Esophagus squamous epithelium (tissue), 5 donors: ENCODE results near the gene KRT35. TPM values are rescaled to one million over a fixed set of nuclear protein-coding genes. Genes with fewer than 3 reads are reported as not detected.

Experiments used
- DNase-seq: peaks from one replicate; lab custom pipeline; 2025; lab: John Stamatoyannopoulos, UW
- H3K27ac ChIP-seq, 4 donors: fragments of 200-600 bp; sonication (generic); one replicate each; pipeline ENCODE4 v1.5.1; 2016 to 2019; ENCODE audit warnings: mild to moderate bottlenecking in 1 of 4
- H3K27me3 ChIP-seq, 4 donors: fragments of 200-600 bp; sonication (generic); 1 replicate in 3 of 4; 2 replicates in 1 of 4; pipeline versions ENCODE4 v1.5.1 to v1.6.0; 2017 to 2021; ENCODE audit warnings: antibody characterized with exemption in 1 of 4
- H3K36me3 ChIP-seq, 3 donors: fragments of 200-600 bp; sonication (generic); one replicate each; pipeline ENCODE4 v1.5.1; 2016 to 2019
- H3K4me1 ChIP-seq, 3 donors: fragments of 200-600 bp; sonication (generic); one replicate each; pipeline ENCODE4 v1.5.1; 2017 to 2019
- H3K4me3 ChIP-seq, 4 donors: fragments of 200-600 bp; sonication (generic); 1 replicate in 3 of 4; 2 replicates in 1 of 4; pipeline ENCODE4 v1.5.1; 2016 to 2019; ENCODE audit warnings: mild to moderate bottlenecking in 2 of 4, moderate library complexity in 1 of 4
- H3K9me3 ChIP-seq, 3 donors: fragments of 200-600 bp; sonication (generic); one replicate each; pipeline ENCODE4 v1.5.1; 2016 to 2019
- POLR2A ChIP-seq, 4 donors: fragments of 450-650 bp; IDR thresholded peaks; one replicate each; pipeline ENCODE4 v1.6.1; 2017; ENCODE audit warnings: antibody characterized with exemption in 4 of 4, mild to moderate bottlenecking in 4 of 4, moderate library complexity in 3 of 4
- WGBS, 2 donors: methylation state at CpG; one replicate each; pipeline ENCODE4 v1.1.5; 2018; 5-methylcytosine and 5-hydroxymethylcytosine counted together
- intact Hi-C: fragments of 100-400 bp; cut with DNase I; formaldehyde crosslinking; loops from one replicate; pipeline ENCODE4 v1.15.0; 2022
- total RNA-seq, 4 donors: library from RNA; depleted of rRNA; stranded (reverse); fragments of >200 nt; gene quantifications; one replicate each; pipeline ENCODE4 v1.1.0, GENCODE V29; 2016
- TF ChIP-seq, protein P1 (sequence below), 6 experiments: fragments of 450-650 bp in 4 of 6; fragments of 200-600 bp in 2 of 6; sonication (generic) in 2 of 6; IDR thresholded peaks; one replicate each; pipeline ENCODE4 v1.5.1; 2016 to 2019; ENCODE audit warnings: antibody characterized with exemption in 6 of 6, mild to moderate bottlenecking in 4 of 6, moderate library complexity in 4 of 6
- donor health status: DM: yes; HTN: yes; CAD: no.

Gene KRT35
- total RNA-seq, 4 donors from 2014 or later: not detected

DNA sequence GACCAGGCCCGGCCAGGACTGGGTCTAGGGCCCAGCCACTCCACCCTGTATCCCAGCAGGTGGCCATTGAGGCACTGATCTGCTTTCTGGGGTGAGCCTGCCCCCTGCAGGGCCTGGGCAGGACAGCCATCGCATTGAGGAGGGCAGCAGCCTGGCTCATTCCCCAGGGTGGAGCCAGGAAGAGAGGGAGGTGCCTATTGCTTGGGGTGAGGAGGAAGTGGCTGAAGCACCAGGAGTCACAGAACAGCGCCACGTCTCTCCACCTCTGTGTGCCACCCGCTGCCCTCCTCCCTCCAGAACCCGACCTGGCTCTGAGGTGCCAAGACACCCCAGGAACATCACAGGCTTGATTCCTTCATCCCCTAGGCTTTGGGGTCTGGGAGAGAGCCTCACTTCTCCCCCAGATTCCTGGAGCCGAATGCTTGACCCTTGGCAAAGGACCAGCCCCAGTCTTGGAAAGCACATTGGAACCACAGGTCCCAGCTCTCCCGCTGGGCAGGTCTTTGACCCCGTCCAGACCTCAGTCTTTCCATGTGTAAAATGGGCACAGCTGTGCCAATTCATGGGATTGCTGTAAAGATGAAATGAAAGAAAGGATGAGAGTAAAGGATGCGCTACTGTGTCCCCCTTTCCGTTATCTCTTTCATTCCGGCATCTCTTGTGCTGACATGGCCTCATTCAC, 16.0 kb upstream of the KRT35 start:
- H3K9me3 ChIP-seq: no peaks in the 10 kb centered on the region
- intact Hi-C loops: no loop called here
- TF ChIP-seq POLR2A (IDR thresholded peaks at IDR 0.05): peak in 1 of 4 donors; percentile 15
- TF ChIP-seq, protein P1, sequence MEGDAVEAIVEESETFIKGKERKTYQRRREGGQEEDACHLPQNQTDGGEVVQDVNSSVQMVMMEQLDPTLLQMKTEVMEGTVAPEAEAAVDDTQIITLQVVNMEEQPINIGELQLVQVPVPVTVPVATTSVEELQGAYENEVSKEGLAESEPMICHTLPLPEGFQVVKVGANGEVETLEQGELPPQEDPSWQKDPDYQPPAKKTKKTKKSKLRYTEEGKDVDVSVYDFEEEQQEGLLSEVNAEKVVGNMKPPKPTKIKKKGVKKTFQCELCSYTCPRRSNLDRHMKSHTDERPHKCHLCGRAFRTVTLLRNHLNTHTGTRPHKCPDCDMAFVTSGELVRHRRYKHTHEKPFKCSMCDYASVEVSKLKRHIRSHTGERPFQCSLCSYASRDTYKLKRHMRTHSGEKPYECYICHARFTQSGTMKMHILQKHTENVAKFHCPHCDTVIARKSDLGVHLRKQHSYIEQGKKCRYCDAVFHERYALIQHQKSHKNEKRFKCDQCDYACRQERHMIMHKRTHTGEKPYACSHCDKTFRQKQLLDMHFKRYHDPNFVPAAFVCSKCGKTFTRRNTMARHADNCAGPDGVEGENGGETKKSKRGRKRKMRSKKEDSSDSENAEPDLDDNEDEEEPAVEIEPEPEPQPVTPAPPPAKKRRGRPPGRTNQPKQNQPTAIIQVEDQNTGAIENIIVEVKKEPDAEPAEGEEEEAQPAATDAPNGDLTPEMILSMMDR (IDR thresholded peaks at IDR 0.05): peak in 5 of 6 experiments; percentile 55 to 95 (median 87)
- WGBS, 2 donors: 51 to 89% methylated on average over 5 to 6 of the region's 12 CpGs
- peaks cover 0 to 7% (median 0%) of the 10 kb centered on the region in 4 donors for H3K27me3 ChIP-seq
- H3K27ac ChIP-seq: peak overlapping the region; percentile 65 to 92 (median 82)
- DNase-seq: no peak
- H3K4me1 ChIP-seq: peaks cover 4 to 94% (median 38%) of the 10 kb centered on the region in 3 donors
- peaks cover 0 to 10% (median 0%) of the 10 kb centered on the region in 3 donors for H3K36me3 ChIP-seq
- H3K4me3 ChIP-seq: no peak overlapping the region

DNA sequence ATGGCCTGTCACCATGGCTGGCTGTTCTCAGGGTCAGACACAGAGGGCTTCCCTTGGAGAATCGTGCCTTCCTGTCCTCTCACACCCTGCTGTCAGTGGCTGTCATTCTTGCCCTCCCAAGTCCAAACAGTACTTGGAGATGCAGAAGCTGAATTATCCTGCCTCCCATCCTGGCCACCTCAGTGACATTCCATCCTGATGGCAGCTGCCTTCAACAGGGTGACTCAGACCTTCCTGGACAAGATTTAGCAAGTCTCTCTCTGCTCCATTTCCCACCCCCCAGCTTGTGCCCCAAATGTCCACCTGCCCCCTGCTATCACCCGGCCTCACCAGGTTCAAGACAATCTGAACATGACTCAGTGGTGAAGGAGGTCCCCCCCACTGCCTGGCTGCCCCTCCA, 13.6 kb upstream of the KRT35 start:
- Histone ChIP-seq H3K9me3 (no peaks in the 10 kb centered on the region), H3K4me1 (peaks cover 4 to 79% (median 38%) of the 10 kb centered on the region in 3 donors), H3K27me3 (peaks cover 0 to 5% (median 0%) of the 10 kb centered on the region in 4 donors), H3K27ac (peak overlapping the region in 1 of 4 donors; percentile 9), H3K4me3 (no peak overlapping the region), H3K36me3 (no peaks in the 10 kb centered on the region)
- TF ChIP-seq POLR2A (IDR thresholded peaks at IDR 0.05): no peak
- TF ChIP-seq, protein P1 (IDR thresholded peaks at IDR 0.05): no peak
- 14% methylated on average over 1 of the region's 2 CpGs; no CpG with 5 or more reads in 1 of the 2 donors for WGBS, 2 donors
- intact Hi-C loops: no loop called here
- no peak for DNase-seq

GRCh38 chr17:41492771-41493170, 11.8 kb upstream of the KRT35 start:
- peaks cover 4 to 62% (median 28%) of the 10 kb centered on the region in 3 donors for H3K4me1 ChIP-seq
- no peak for DNase-seq
- no peaks in the 10 kb centered on the region for H3K27me3 ChIP-seq
- no peak overlapping the region for H3K4me3 ChIP-seq
- no peak overlapping the region for H3K27ac ChIP-seq
- no peaks in the 10 kb centered on the region for H3K36me3 ChIP-seq
- H3K9me3 ChIP-seq: no peaks in the 10 kb centered on the region
- intact Hi-C loops: no loop called here
- TF ChIP-seq, protein P1 (IDR thresholded peaks at IDR 0.05): no peak
- no peak for TF ChIP-seq POLR2A (IDR thresholded peaks at IDR 0.05)
- WGBS, 2 donors: 35 to 64% methylated on average over 3 to 4 of the region's 4 CpGs

DNA sequence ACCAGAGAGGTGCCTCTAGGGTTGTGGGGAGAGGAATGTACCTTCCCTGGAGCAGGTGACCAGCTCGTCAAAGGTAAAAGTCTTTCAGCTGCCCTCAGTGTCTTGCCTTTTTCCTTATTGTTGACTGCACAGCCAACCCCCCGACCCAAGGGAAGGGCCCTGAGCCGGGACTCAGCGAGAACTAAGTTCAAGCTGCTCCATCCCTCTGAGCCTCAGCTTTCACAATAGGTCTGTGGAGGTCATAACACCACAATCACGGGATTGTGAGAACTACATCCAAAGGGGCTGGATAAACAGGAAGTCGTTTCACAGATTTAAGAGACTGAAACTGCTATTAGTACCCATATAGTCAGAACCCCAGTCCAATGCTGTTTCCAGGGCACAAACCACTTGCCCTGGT, 11.4 kb upstream of the KRT35 start:
- no peak for TF ChIP-seq POLR2A (IDR thresholded peaks at IDR 0.05)
- TF ChIP-seq, protein P1 (IDR thresholded peaks at IDR 0.05): no peak
- Histone ChIP-seq H3K9me3 (no peaks in the 10 kb centered on the region), H3K4me3 (no peak overlapping the region), H3K27me3 (no peaks in the 10 kb centered on the region), H3K4me1 (peaks cover 4 to 58% (median 25%) of the 10 kb centered on the region in 3 donors), H3K27ac (no peak overlapping the region), H3K36me3 (no peaks in the 10 kb centered on the region)
- no peak for DNase-seq
- 31 to 80% methylated on average over 1 to 3 of the region's 6 CpGs for WGBS, 2 donors
- intact Hi-C loops: no loop called here

- intact Hi-C loops: no loop called here
- no peak for TF ChIP-seq POLR2A (IDR thresholded peaks at IDR 0.05)
- TF ChIP-seq, protein P1 (IDR thresholded peaks at IDR 0.05): no peak
- no peaks in the 10 kb centered on the region for H3K9me3 ChIP-seq
- H3K36me3 ChIP-seq: no peaks in the 10 kb centered on the region
- no peak for DNase-seq
- no peak overlapping the region for H3K4me3 ChIP-seq
- H3K27me3 ChIP-seq: peaks cover 0 to 6% (median 0%) of the 10 kb centered on the region in 4 donors
- H3K4me1 ChIP-seq: peaks cover 0 to 49% (median 22%) of the 10 kb centered on the region in 3 donors
- WGBS, 2 donors: 50% methylated on average over 1 of the region's 2 CpGs; no CpG with 5 or more reads in 1 of the 2 donors
- H3K27ac ChIP-seq: no peak overlapping the region
Measured at GRCh38 chr17:41491476-41491875, 10.5 kb upstream of the KRT35 start.
